SK-N-SH treated with all-trans-retinoic acid at 6 μM for 48 hours (cell line): ENCODE measurements around the gene TNFRSF11A.

ENCODE experiments used
- ARNTL ChIP-seq: fragments of 450-650 bp; formaldehyde crosslinking; IDR thresholded peaks from 2 replicates; pipeline ENCODE4 v1.5.0; 2020; ENCODE audit warnings: low read depth, mild to moderate bottlenecking, moderate library complexity, borderline replicate concordance
- CSDC2 ChIP-seq: fragments of 250-450 bp; sonication (Bioruptor Pico); IDR thresholded peaks from 2 replicates; pipeline ENCODE4 v1.5.0; 2020; ENCODE audit warnings: mild to moderate bottlenecking, moderate library complexity
- PATZ1 ChIP-seq: fragments of 250-450 bp; sonication (Bioruptor Pico); IDR thresholded peaks from 2 replicates; pipeline ENCODE4 v1.8.0; 2020; ENCODE audit warnings: mild to moderate bottlenecking, moderate library complexity, borderline replicate concordance

DNA sequence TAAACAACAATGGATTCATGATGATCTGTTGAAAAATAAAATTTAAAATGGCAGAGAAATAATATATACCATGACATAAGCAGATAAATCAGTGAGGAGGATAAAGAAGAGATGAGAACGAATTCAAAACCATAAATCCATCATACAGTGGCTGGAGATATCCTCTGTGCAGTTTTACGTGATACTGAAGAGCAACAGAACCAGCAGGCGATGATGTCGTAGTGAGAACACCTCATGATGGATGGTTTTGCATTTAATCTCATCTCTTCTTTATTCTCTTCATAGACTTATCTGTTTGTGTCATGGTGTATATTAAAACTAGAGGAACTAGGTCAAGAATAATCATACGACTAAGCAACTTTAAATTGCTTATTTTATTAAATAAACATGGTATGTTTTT lies 56.3 kb downstream of the TNFRSF11A start:
- TF ChIP-seq CSDC2 (CRISPR knock-in tag) = no peak
- TF ChIP-seq PATZ1 (CRISPR knock-in tag) = no peak
- TF ChIP-seq ARNTL (CRISPR knock-in tag) = no peak
